Measurements from ENCODE around the gene MYADM. TPM values are rescaled to one million over a fixed set of nuclear protein-coding genes. Genes with fewer than 3 reads are reported as not detected.
"Not testable (repeated sequence)": the region's sequence is repeated elsewhere in the genome, so short reads cannot be mapped to it uniquely, and the experiment has no call there.

Gene MYADM
- total and polyA plus RNA-seq, 2 donors (not counting 1 experiment from before 2014, with no cell fraction given): 18.5 to 172 TPM

DNA sequence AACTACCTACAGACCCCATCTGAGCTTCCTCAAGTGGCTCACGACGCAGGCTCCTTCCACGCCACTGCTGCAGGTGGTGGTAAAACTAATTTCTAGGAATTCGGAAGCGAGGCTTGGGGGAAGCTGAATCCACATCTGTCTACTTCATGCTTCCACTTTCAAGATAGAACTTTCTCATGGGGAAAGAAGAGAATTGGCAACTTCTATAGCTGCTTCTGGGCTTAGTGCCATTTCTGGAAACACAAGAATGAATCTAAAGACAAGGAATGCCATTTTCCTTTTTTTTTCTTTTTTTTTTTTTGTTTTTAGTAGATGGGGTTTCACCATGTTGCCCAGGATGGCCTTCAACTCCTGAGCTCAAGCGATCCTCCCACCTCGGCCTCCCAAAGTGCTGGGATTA lies 40.8 kb upstream of the MYADM start:
- H3K9me3 Mint-ChIP-seq (ENCODE audit: insufficient read depth): no peaks in the 10 kb centered on the region
- H2AFZ ChIP-seq (ENCODE audit: insufficient read depth, low read depth, low read length, poor library complexity, severe bottlenecking): no peak overlapping the region
- ChIA-PET POLR2A (no interaction called here), CTCF (interaction anchor here (1.2 kb wide), 1 partner anchor 197 kb away, joined by 4 read pairs; no protein-coding TSS in a partner anchor)
- H3K27me3 ChIP-seq (replicated peaks in 1 of 4; ENCODE audit: control extremely low read depth in 1 of 4, control insufficient read depth in 3 of 4, insufficient read depth in 4 of 4, low read length in 3 of 4): peaks cover 0 to 15% (median 0%) of the 10 kb centered on the region in 4 experiments
- peaks cover 27% of the 10 kb centered on the region for H3K27me3 Mint-ChIP-seq
- H3K4me1 ChIP-seq (ENCODE audit: control insufficient read depth in 2 of 2, insufficient read depth in 2 of 2, low read length in 2 of 2): no peaks in the 10 kb centered on the region
- WGBS (ENCODE audit: insufficient coverage): no CpG with 5 or more reads among the region's 7 CpGs
- H3K79me2 ChIP-seq (ENCODE audit: control insufficient read depth, insufficient read depth, low read length): no peaks in the 10 kb centered on the region
- H3K9me3 ChIP-seq (ENCODE audit: control extremely low read depth in 1 of 3, control insufficient read depth in 2 of 3, insufficient read depth in 1 of 3, low read length in 2 of 3): peaks cover 0 to 7% (median 0%) of the 10 kb centered on the region in 3 donors
- no peak overlapping the region for H3K9ac ChIP-seq (ENCODE audit: low read length)
- H3K4me1 Mint-ChIP-seq: peaks cover 1% of the 10 kb centered on the region
- no peak overlapping the region for H3K27ac ChIP-seq (ENCODE audit: low read length in 2 of 2)
- no peaks in the 10 kb centered on the region for H4K20me1 ChIP-seq (ENCODE audit: control insufficient read depth, insufficient read depth, low read length, poor library complexity, severe bottlenecking)
- H3K4me3 Mint-ChIP-seq: no peak overlapping the region
- H3K4me2 ChIP-seq (replicated peaks; ENCODE audit: low read depth, low read length, poor library complexity, severe bottlenecking): no peak overlapping the region
- H3K27ac Mint-ChIP-seq: no peak overlapping the region
- no peak for DNase-seq
- TF ChIP-seq, protein P1, sequence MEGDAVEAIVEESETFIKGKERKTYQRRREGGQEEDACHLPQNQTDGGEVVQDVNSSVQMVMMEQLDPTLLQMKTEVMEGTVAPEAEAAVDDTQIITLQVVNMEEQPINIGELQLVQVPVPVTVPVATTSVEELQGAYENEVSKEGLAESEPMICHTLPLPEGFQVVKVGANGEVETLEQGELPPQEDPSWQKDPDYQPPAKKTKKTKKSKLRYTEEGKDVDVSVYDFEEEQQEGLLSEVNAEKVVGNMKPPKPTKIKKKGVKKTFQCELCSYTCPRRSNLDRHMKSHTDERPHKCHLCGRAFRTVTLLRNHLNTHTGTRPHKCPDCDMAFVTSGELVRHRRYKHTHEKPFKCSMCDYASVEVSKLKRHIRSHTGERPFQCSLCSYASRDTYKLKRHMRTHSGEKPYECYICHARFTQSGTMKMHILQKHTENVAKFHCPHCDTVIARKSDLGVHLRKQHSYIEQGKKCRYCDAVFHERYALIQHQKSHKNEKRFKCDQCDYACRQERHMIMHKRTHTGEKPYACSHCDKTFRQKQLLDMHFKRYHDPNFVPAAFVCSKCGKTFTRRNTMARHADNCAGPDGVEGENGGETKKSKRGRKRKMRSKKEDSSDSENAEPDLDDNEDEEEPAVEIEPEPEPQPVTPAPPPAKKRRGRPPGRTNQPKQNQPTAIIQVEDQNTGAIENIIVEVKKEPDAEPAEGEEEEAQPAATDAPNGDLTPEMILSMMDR (IDR thresholded peaks at IDR 0.05): no peak
- no peak for TF ChIP-seq EZH2 (IDR thresholded peaks at IDR 0.05; ENCODE audit: borderline replicate concordance, insufficient read depth, low read depth, low read length, poor library complexity, severe bottlenecking)
- intact Hi-C loops (cut with micrococcal nuclease): no loop called here
- no peaks in the 10 kb centered on the region for H3K36me3 ChIP-seq (replicated peaks in 1 of 2; ENCODE audit: control extremely low read depth in 1 of 2, control insufficient read depth in 1 of 2, extremely low read depth in 1 of 2, insufficient read depth in 2 of 2, low read length in 1 of 2)
- ATAC-seq (ENCODE audit: low read depth): no peak
- no peak overlapping the region for H3K4me3 ChIP-seq (ENCODE audit: control extremely low read depth in 1 of 5, extremely low read depth in 1 of 5, insufficient read depth in 1 of 5, low read depth in 2 of 5, low read length in 4 of 5)

- 50% methylated on average over 1 of the region's 3 CpGs for WGBS (ENCODE audit: insufficient coverage)
- no peak overlapping the region for H3K4me3 ChIP-seq (ENCODE audit: control extremely low read depth in 1 of 5, extremely low read depth in 1 of 5, insufficient read depth in 1 of 5, low read depth in 2 of 5, low read length in 4 of 5)
- no peaks in the 10 kb centered on the region for H4K20me1 ChIP-seq (ENCODE audit: control insufficient read depth, insufficient read depth, low read length, poor library complexity, severe bottlenecking)
- H3K4me2 ChIP-seq (replicated peaks; ENCODE audit: low read depth, low read length, poor library complexity, severe bottlenecking): no peak overlapping the region
- peaks cover 1% of the 10 kb centered on the region for H3K4me1 Mint-ChIP-seq
- H3K36me3 ChIP-seq (replicated peaks in 1 of 2; ENCODE audit: control extremely low read depth in 1 of 2, control insufficient read depth in 1 of 2, extremely low read depth in 1 of 2, insufficient read depth in 2 of 2, low read length in 1 of 2): no peaks in the 10 kb centered on the region
- H3K9me3 ChIP-seq (ENCODE audit: control extremely low read depth in 1 of 3, control insufficient read depth in 2 of 3, insufficient read depth in 1 of 3, low read length in 2 of 3): peaks cover 0 to 7% (median 0%) of the 10 kb centered on the region in 3 donors
- no peaks in the 10 kb centered on the region for H3K4me1 ChIP-seq (ENCODE audit: control insufficient read depth in 2 of 2, insufficient read depth in 2 of 2, low read length in 2 of 2)
- ChIA-PET POLR2A (no interaction called here), CTCF (interaction anchor here (1.1 kb wide), 1 partner anchor 36 kb away, joined by 4 read pairs; no protein-coding TSS in a partner anchor)
- intact Hi-C loops (cut with micrococcal nuclease): no loop called here
- peaks cover 0 to 14% (median 0%) of the 10 kb centered on the region in 4 experiments for H3K27me3 ChIP-seq (replicated peaks in 1 of 4; ENCODE audit: control extremely low read depth in 1 of 4, control insufficient read depth in 3 of 4, insufficient read depth in 4 of 4, low read length in 3 of 4)
- H3K4me3 Mint-ChIP-seq: no peak overlapping the region
- no peak overlapping the region for H3K27ac ChIP-seq (ENCODE audit: low read length in 2 of 2)
- H3K27ac Mint-ChIP-seq: no peak overlapping the region
- peaks cover 42% of the 10 kb centered on the region for H3K27me3 Mint-ChIP-seq
- H3K79me2 ChIP-seq (ENCODE audit: control insufficient read depth, insufficient read depth, low read length): no peaks in the 10 kb centered on the region
- DNase-seq (no peak), ATAC-seq (ENCODE audit: low read depth) (no peak)
- no peak overlapping the region for H3K9ac ChIP-seq (ENCODE audit: low read length)
- no peak for TF ChIP-seq EZH2 (IDR thresholded peaks at IDR 0.05; ENCODE audit: borderline replicate concordance, insufficient read depth, low read depth, low read length, poor library complexity, severe bottlenecking)
- TF ChIP-seq, protein P1 (IDR thresholded peaks at IDR 0.05): no peak
- H2AFZ ChIP-seq (ENCODE audit: insufficient read depth, low read depth, low read length, poor library complexity, severe bottlenecking): no peak overlapping the region
- H3K9me3 Mint-ChIP-seq (ENCODE audit: insufficient read depth): no peaks in the 10 kb centered on the region
These were observed 39.2 kb upstream of the MYADM start for GRCh38 chr19:53828531-53828930.

GRCh38 chr19:53832861-53833260 lies 34.8 kb upstream of the MYADM start:
- H3K4me1 Mint-ChIP-seq; H3K4me2 ChIP-seq (replicated peaks; ENCODE audit: low read depth, low read length, poor library complexity, severe bottlenecking); intact Hi-C loops (cut with micrococcal nuclease); DNase-seq; H3K36me3 ChIP-seq (replicated peaks in 1 of 2; ENCODE audit: control extremely low read depth in 1 of 2, control insufficient read depth in 1 of 2, extremely low read depth in 1 of 2, insufficient read depth in 2 of 2, low read length in 1 of 2); H3K27me3 ChIP-seq (replicated peaks in 1 of 4; ENCODE audit: control extremely low read depth in 1 of 4, control insufficient read depth in 3 of 4, insufficient read depth in 4 of 4, low read length in 3 of 4); POLR2A ChIA-PET; H3K9me3 Mint-ChIP-seq (ENCODE audit: insufficient read depth); H3K9me3 ChIP-seq (ENCODE audit: control extremely low read depth in 1 of 3, control insufficient read depth in 2 of 3, insufficient read depth in 1 of 3, low read length in 2 of 3); ATAC-seq (ENCODE audit: low read depth); H3K9ac ChIP-seq (ENCODE audit: low read length); H4K20me1 ChIP-seq (ENCODE audit: control insufficient read depth, insufficient read depth, low read length, poor library complexity, severe bottlenecking); H3K79me2 ChIP-seq (ENCODE audit: control insufficient read depth, insufficient read depth, low read length); H3K27ac ChIP-seq (ENCODE audit: low read length in 2 of 2); H2AFZ ChIP-seq (ENCODE audit: insufficient read depth, low read depth, low read length, poor library complexity, severe bottlenecking); H3K4me3 Mint-ChIP-seq; CTCF ChIA-PET; H3K4me3 ChIP-seq (ENCODE audit: control extremely low read depth in 1 of 5, extremely low read depth in 1 of 5, insufficient read depth in 1 of 5, low read depth in 2 of 5, low read length in 4 of 5); H3K4me1 ChIP-seq (ENCODE audit: control insufficient read depth in 2 of 2, insufficient read depth in 2 of 2, low read length in 2 of 2); H3K27ac Mint-ChIP-seq: not testable (repeated sequence)
- 6% methylated on average over 7 of the region's 13 CpGs for WGBS (ENCODE audit: insufficient coverage)
- peaks cover 45% of the 10 kb centered on the region for H3K27me3 Mint-ChIP-seq

All from B cell (primary cell).